NCI-H446 (cell line): Measurements from ENCODE around the gene LIX1L.

Experiments used
- DNase-seq, 2 experiments: peaks; one replicate each; lab custom pipeline; 2025; lab: John Stamatoyannopoulos, UW

The LIX1L gene

GRCh38 chr1:145985502-145986439, 28.0 kb upstream of the LIX1L start:
- peak in 1 of 2 experiments; percentile 59 for DNase-seq

- no peak for DNase-seq
These were observed 27.3 kb upstream of the LIX1L start for GRCh38 chr1:145985129-145985501.

- DNase-seq, result no peak
These were observed 26.4 kb upstream of the LIX1L start for GRCh38 chr1:145983960-145984830.

- DNase-seq, result no peak
These were observed 25.4 kb upstream of the LIX1L start for GRCh38 chr1:145983206-145983675.

- no peak for DNase-seq
These were observed 24.4 kb upstream of the LIX1L start for GRCh38 chr1:145982010-145982723.

GRCh38 chr1:145980457-145980994, 22.7 kb upstream of the LIX1L start:
- DNase-seq, result no peak

GRCh38 chr1:145979746-145980456, 22.1 kb upstream of the LIX1L start:
- no peak for DNase-seq

GRCh38 chr1:145978854-145979745, 21.3 kb upstream of the LIX1L start:
- DNase-seq, result peak; percentile 19 to 72

- no peak for DNase-seq
These were observed 20.6 kb upstream of the LIX1L start for GRCh38 chr1:145978471-145978853.

- peak; percentile 42 to 82 for DNase-seq
These were observed 20.0 kb upstream of the LIX1L start for GRCh38 chr1:145977486-145978470.

- no peak for DNase-seq
These were observed 19.2 kb upstream of the LIX1L start for GRCh38 chr1:145977016-145977415.

GRCh38 chr1:145975216-145975615, 17.4 kb upstream of the LIX1L start:
- no peak for DNase-seq

- DNase-seq, result no peak
These were observed 16.9 kb upstream of the LIX1L start for GRCh38 chr1:145974721-145975120.

GRCh38 chr1:145972580-145972979, 14.8 kb upstream of the LIX1L start:
- DNase-seq, result no peak

GRCh38 chr1:145967288-145967687, 9.5 kb upstream of the LIX1L start:
- no peak for DNase-seq

GRCh38 chr1:145965119-145965744, 7.4 kb upstream of the LIX1L start:
- no peak for DNase-seq

- peak; percentile 81 to 94 for DNase-seq
These were observed 6.7 kb upstream of the LIX1L start, which contains the start of the genes ANKRD34A and POLR3GL for GRCh38 chr1:145964328-145965118. ANKRD34A (minus strand) TSS chr1:145964575; CDS start chr1:145961759, 2,816 bp downstream. POLR3GL (plus strand) TSS chr1:145964690; CDS start chr1:145974866, 10,176 bp downstream.
